Hepatocyte (in vitro differentiated cells): Measurements from ENCODE around the gene TIMM50. TPM values are rescaled to one million over a fixed set of nuclear protein-coding genes. Genes with fewer than 3 reads are reported as not detected.

ENCODE experiments used
- DNase-seq: peaks from one replicate; pipeline ENCODE4 v3.0.0-alpha.2; 2016; ENCODE audit warnings: low spot score
- H2AFZ ChIP-seq: fragments of 200-600 bp; sonication (generic); 2 replicates; pipeline ENCODE4 v1.6.0; 2016; ENCODE audit warnings: antibody characterized with exemption, mild to moderate bottlenecking
- H3K27ac ChIP-seq: fragments of 200-600 bp; sonication (generic); 2 replicates; pipeline ENCODE4 v1.5.1; 2016; ENCODE audit warnings: mild to moderate bottlenecking
- H3K27me3 ChIP-seq: fragments of 200-600 bp; sonication (generic); 2 replicates; pipeline ENCODE4 v1.6.1; 2016
- H3K36me3 ChIP-seq: fragments of 200-600 bp; sonication (generic); replicated peaks from 2 replicates; pipeline ENCODE4 v1.5.1; 2016; ENCODE audit warnings: low read depth; ENCODE audit not compliant: insufficient read depth
- H3K4me1 ChIP-seq: fragments of 200-600 bp; sonication (generic); 2 replicates; pipeline ENCODE4 v1.5.1; 2016; ENCODE audit warnings: mild to moderate bottlenecking, moderate library complexity; ENCODE audit not compliant: insufficient read depth
- H3K4me2 ChIP-seq: fragments of 200-600 bp; sonication (generic); 2 replicates; pipeline ENCODE4 v1.6.0; 2016
- H3K4me3 ChIP-seq: fragments of 200-600 bp; sonication (generic); 2 replicates; pipeline ENCODE4 v1.5.1; 2016; ENCODE audit warnings: mild to moderate bottlenecking
- H3K79me2 ChIP-seq: fragments of 200-600 bp; sonication (generic); 2 replicates; pipeline ENCODE4 v1.6.0; 2017; ENCODE audit warnings: mild to moderate bottlenecking
- H3K9me2 ChIP-seq: fragments of 200-600 bp; sonication (generic); replicated peaks from 2 replicates; pipeline ENCODE4 v1.6.0; 2017; ENCODE audit warnings: mild to moderate bottlenecking; ENCODE audit not compliant: insufficient read depth
- H3K9me3 ChIP-seq: fragments of 200-600 bp; sonication (generic); 2 replicates; pipeline ENCODE4 v1.5.1; 2016; ENCODE audit warnings: low read depth, mild to moderate bottlenecking
- H4K20me1 ChIP-seq: fragments of 200-600 bp; sonication (generic); 2 replicates; pipeline ENCODE4 v1.6.0; 2016; ENCODE audit warnings: mild to moderate bottlenecking; ENCODE audit not compliant: insufficient read depth, poor library complexity, severe bottlenecking
- CTCF ChIP-seq: fragments of 200-600 bp; sonication (generic); IDR thresholded peaks from 2 replicates; pipeline ENCODE4 v1.5.1; 2016; ENCODE audit warnings: antibody characterized with exemption, mild to moderate bottlenecking; ENCODE audit not compliant: poor library complexity
- EZH2 ChIP-seq: fragments of 200-600 bp; sonication (generic); IDR thresholded peaks from 2 replicates; pipeline ENCODE4 v1.6.1; 2016; ENCODE audit warnings: antibody characterized with exemption, mild to moderate bottlenecking, borderline replicate concordance
- EZH2phosphoT487 ChIP-seq: fragments of 200-600 bp; sonication (generic); IDR thresholded peaks from one replicate; pipeline ENCODE4 v1.6.1; 2018; ENCODE audit warnings: antibody characterized with exemption, mild to moderate bottlenecking, low read depth, moderate library complexity; ENCODE audit not compliant: unreplicated experiment, severe bottlenecking
- WGBS: methylation state at CpG from one replicate; pipeline ENCODE4 v1.1.6; 2016; ENCODE audit warnings: low lambda C conversion rate; ENCODE audit errors: missing lambda C conversion rate; 5-methylcytosine and 5-hydroxymethylcytosine counted together
- polyA plus RNA-seq: library from polyadenylated mRNA; unstranded; fragments of >200 nt; fragmentation: Nextera tagmentation; extraction: Ambion mirVana; gene quantifications from 2 replicates; pipeline ENCODE4 v1.2.1, GENCODE V29; 2016
- total RNA-seq: library from RNA; depleted of rRNA; stranded (reverse); fragments of >200 nt; gene quantifications from 2 replicates; pipeline ENCODE4 v1.2.3, GENCODE V29; 2014

TIMM50 gene
- total and polyA plus RNA-seq, 2 experiments from 2014 or later, result 57.2 to 61.7 TPM

DNA sequence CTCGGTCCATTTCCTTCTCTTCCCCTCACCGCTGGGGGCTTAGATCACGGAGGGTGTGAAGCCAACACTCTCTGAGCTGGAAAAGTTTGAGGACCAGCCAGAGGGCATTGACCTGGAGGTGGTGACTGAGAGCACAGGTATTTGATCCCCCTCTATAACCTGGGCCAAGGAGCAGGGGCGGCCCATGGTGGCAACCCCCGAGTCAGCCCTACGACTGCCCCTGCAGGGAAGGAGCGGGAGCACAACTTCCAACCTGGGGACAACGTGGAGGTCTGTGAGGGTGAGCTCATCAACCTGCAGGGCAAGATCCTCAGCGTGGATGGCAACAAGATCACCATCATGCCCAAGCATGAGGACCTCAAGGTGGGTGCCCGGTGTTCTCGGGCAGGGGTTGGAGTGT is 11.6 kb upstream of the TIMM50 start:
- Histone ChIP-seq H3K27me3 (no peaks in the 10 kb centered on the region), H3K9me3 (no peaks in the 10 kb centered on the region), H2AFZ (no peak overlapping the region), H3K4me2 (no peak overlapping the region), H3K9me2 (no peaks in the 10 kb centered on the region), H3K4me3 (no peak overlapping the region), H3K36me3 (no peaks in the 10 kb centered on the region), H3K79me2 (no peaks in the 10 kb centered on the region), H3K4me1 (no peaks in the 10 kb centered on the region), H4K20me1 (no peaks in the 10 kb centered on the region), H3K27ac (no peak overlapping the region)
- WGBS, result 92% methylated on average over 11 of the region's 11 CpGs
- DNase-seq, result no peak
- TF ChIP-seq EZH2 (no peak), EZH2phosphoT487 (no peak)

GRCh38 chr19:39469567-39469966 is 11.1 kb upstream of the TIMM50 start:
- Histone ChIP-seq H3K27me3 (no peaks in the 10 kb centered on the region), H3K4me2 (no peak overlapping the region), H2AFZ (no peak overlapping the region), H4K20me1 (no peaks in the 10 kb centered on the region), H3K4me1 (no peaks in the 10 kb centered on the region), H3K36me3 (no peaks in the 10 kb centered on the region), H3K9me2 (no peaks in the 10 kb centered on the region), H3K4me3 (no peak overlapping the region), H3K9me3 (no peaks in the 10 kb centered on the region), H3K79me2 (no peaks in the 10 kb centered on the region), H3K27ac (no peak overlapping the region)
- 81% methylated on average over 6 of the region's 6 CpGs for WGBS
- no peak for DNase-seq
- TF ChIP-seq CTCF, result no peak
- no peak for TF ChIP-seq EZH2
- TF ChIP-seq EZH2phosphoT487, result no peak

DNA sequence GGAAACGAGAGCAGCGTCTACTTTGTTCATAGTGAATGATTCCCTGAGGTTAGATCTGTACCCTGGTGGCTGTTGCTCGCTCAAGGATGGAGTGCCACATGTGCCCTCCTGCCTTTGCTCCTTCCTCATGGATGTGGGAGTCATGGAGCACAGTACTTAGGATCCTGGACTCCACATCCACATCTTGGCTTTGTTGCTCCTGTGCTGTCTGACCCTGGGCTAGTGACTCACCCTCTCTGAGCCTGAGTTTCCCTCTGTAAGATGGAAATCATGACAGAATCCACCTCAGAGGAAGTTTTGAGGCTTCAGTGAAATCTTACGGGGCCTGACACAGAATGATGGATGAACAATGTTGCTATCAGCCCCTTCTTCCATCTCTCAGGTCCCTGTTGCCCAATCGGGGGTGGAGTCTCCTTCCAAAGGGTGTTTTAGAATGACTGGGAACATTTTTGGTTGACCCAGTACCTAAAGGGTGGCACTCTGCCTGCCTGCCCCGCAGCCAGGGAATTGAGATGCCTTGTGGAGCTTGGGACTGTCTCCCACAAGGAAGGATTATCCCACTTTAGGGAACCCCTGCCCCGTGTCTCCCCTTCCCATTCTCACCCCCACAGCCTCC is 9.8 kb upstream of the TIMM50 start:
- DNase-seq, result no peak
- H3K4me1 ChIP-seq, result no peaks in the 10 kb centered on the region
- no peaks in the 10 kb centered on the region for H4K20me1 ChIP-seq
- no peak overlapping the region for H3K4me2 ChIP-seq
- no peaks in the 10 kb centered on the region for H3K9me3 ChIP-seq
- H3K36me3 ChIP-seq, result no peaks in the 10 kb centered on the region
- no peaks in the 10 kb centered on the region for H3K79me2 ChIP-seq
- no peaks in the 10 kb centered on the region for H3K27me3 ChIP-seq
- no peak overlapping the region for H3K27ac ChIP-seq
- no peaks in the 10 kb centered on the region for H3K9me2 ChIP-seq
- no peak for TF ChIP-seq CTCF
- TF ChIP-seq EZH2phosphoT487, result no peak
- no peak for TF ChIP-seq EZH2
- no peak overlapping the region for H3K4me3 ChIP-seq
- 89% methylated on average over 7 of the region's 7 CpGs for WGBS
- no peak overlapping the region for H2AFZ ChIP-seq

DNA sequence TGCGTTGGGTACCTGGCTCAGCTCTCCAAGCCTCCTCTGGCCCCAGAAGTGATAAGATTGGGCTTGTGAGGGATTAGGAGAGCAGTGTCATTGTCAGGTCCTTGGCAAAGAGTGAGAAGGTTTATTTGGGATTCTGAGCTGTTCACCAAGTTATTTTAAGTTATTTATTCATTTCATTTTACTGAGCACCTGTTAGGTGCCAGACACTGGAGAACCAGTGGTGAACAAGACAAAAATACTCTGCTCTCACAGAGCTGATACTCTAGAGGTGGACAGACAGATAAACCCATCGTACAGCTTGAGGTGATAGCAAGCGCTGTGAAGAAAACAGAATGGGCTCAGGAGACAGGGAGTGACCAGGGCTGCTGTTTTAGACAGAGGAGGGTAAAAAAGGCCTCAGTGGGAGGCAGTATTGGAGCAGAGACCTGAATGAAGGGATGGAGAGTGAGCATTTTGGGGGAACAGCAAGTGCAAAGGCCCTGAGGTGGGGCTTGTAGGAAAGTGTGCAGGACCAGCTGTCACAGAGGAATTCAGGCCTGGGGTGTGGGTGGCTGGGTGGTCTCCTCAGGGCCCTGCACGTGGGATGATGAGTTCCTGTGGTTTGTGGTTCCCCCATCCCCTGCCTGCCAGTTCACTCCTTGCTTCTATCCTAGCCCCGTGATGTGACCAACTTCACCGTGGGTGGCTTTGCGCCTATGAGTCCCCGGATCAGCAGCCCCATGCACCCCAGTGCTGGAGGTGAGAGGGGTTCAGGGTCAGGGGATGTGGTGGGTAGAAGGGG is 8.7 kb upstream of the TIMM50 start:
- Histone ChIP-seq H3K27ac (no peak overlapping the region), H3K4me2 (no peak overlapping the region), H3K9me3 (no peaks in the 10 kb centered on the region), H4K20me1 (no peaks in the 10 kb centered on the region), H3K4me3 (no peak overlapping the region), H3K79me2 (no peaks in the 10 kb centered on the region), H3K27me3 (no peaks in the 10 kb centered on the region), H3K9me2 (no peaks in the 10 kb centered on the region), H3K4me1 (no peaks in the 10 kb centered on the region), H2AFZ (no peak overlapping the region), H3K36me3 (no peaks in the 10 kb centered on the region)
- TF ChIP-seq EZH2 (no peak), CTCF (no peak), EZH2phosphoT487 (no peak)
- DNase-seq, result no peak
- 95% methylated on average over 8 of the region's 8 CpGs for WGBS
